GM23338 (cell line): Measurements from ENCODE around the gene TNS3. TPM values are rescaled to one million over a fixed set of nuclear protein-coding genes. Genes with fewer than 3 reads are reported as not detected.

Experiments used
- ATAC-seq: fragments of 200-7000 bp; cut with Tn5 transposase; 3 replicates; pipeline ENCODE4 v1.9.1; 2020
- DNase-seq: peaks from one replicate; pipeline ENCODE4 v3.0.0-alpha.2; 2015; ENCODE audit warnings: low spot score
- H2AFZ ChIP-seq: fragments of 200-600 bp; sonication (generic); 2 replicates; pipeline ENCODE4 v1.8.0; 2016; ENCODE audit warnings: antibody characterized with exemption, mild to moderate bottlenecking, moderate library complexity
- H3F3A ChIP-seq: fragments of 200-600 bp; sonication (generic); replicated peaks from 2 replicates; pipeline ENCODE4 v1.8.0; 2017; ENCODE audit warnings: antibody characterized with exemption, mixed run types, low read depth
- H3K27ac ChIP-seq: fragments of 200-600 bp; sonication (generic); 2 replicates; pipeline ENCODE4 v1.6.1; 2016; ENCODE audit warnings: low read depth
- H3K27me3 ChIP-seq: fragments of 200-600 bp; sonication (generic); 2 replicates; pipeline ENCODE4 v1.8.0; 2016; ENCODE audit warnings: mild to moderate bottlenecking, mixed run types, moderate library complexity; ENCODE audit not compliant: insufficient read depth
- H3K36me3 ChIP-seq: fragments of 200-600 bp; sonication (generic); 2 replicates; pipeline ENCODE4 v1.8.0; 2016; ENCODE audit warnings: mild to moderate bottlenecking; ENCODE audit not compliant: insufficient read depth
- H3K4me1 ChIP-seq: fragments of 200-600 bp; sonication (generic); 2 replicates; pipeline ENCODE4 v1.8.0; 2016; ENCODE audit warnings: mild to moderate bottlenecking, moderate library complexity; ENCODE audit not compliant: insufficient read depth
- H3K4me2 ChIP-seq: fragments of 200-600 bp; sonication (generic); 2 replicates; pipeline ENCODE4 v1.7.1; 2017; ENCODE audit warnings: mixed run types
- H3K4me3 ChIP-seq: fragments of 200-600 bp; sonication (generic); 2 replicates; pipeline ENCODE4 v1.6.1; 2016; ENCODE audit warnings: mixed run types
- H3K79me2 ChIP-seq: fragments of 200-600 bp; sonication (generic); replicated peaks from 2 replicates; pipeline ENCODE4 v1.8.0; 2017; ENCODE audit warnings: mild to moderate bottlenecking; ENCODE audit not compliant: insufficient read depth
- H3K9me2 ChIP-seq: fragments of 200-600 bp; sonication (generic); 2 replicates; pipeline ENCODE4 v1.8.0; 2017; ENCODE audit not compliant: insufficient read depth
- H4K20me1 ChIP-seq: fragments of 200-600 bp; sonication (generic); replicated peaks from 2 replicates; pipeline ENCODE4 v1.8.0; 2017; ENCODE audit warnings: mild to moderate bottlenecking; ENCODE audit not compliant: insufficient read depth
- H3K27ac Mint-ChIP-seq: 2 replicates; pipeline ENCODE4 v1.8.0; 2020; ENCODE audit warnings: inconsistent platforms, mild to moderate bottlenecking, moderate library complexity, mixed read lengths
- H3K27me3 Mint-ChIP-seq: 3 replicates; pipeline ENCODE4 v1.8.0; 2022; ENCODE audit warnings: low read depth, mild to moderate bottlenecking, moderate library complexity, mixed read lengths, inconsistent platforms; ENCODE audit not compliant: insufficient read depth, poor library complexity
- H3K36me3 Mint-ChIP-seq: 3 replicates; pipeline ENCODE4 v1.8.0; 2021; ENCODE audit warnings: low read depth, mild to moderate bottlenecking, inconsistent platforms, moderate library complexity, mixed read lengths
- H3K4me1 Mint-ChIP-seq: 3 replicates; pipeline ENCODE4 v1.8.0; 2020; ENCODE audit warnings: mild to moderate bottlenecking, inconsistent platforms, mixed read lengths
- H3K4me3 Mint-ChIP-seq: 3 replicates; pipeline ENCODE4 v1.8.0; 2021; ENCODE audit warnings: moderate library complexity, mild to moderate bottlenecking, inconsistent platforms, mixed read lengths
- H3K9me3 Mint-ChIP-seq: 3 replicates; pipeline ENCODE4 v1.8.0; 2020; ENCODE audit warnings: moderate library complexity, mild to moderate bottlenecking, inconsistent platforms, mixed read lengths
- CREB1 ChIP-seq: fragments of 250-450 bp; sonication (Bioruptor Pico); IDR thresholded peaks from 2 replicates; pipeline ENCODE4 v1.5.0; 2020; ENCODE audit warnings: low read depth, mild to moderate bottlenecking, moderate library complexity
- CTCF ChIP-seq, 2 experiments: fragments of 200-600 bp in 1 of 2; sonication (generic) in 1 of 2; conservative IDR thresholded peaks; 2 replicates each; pipeline versions ENCODE4 v1.5.1 to v1.6.1; 2016 to 2017; ENCODE audit warnings: antibody characterized with exemption in 2 of 2, low read depth in 2 of 2, mild to moderate bottlenecking in 2 of 2, moderate library complexity in 1 of 2
- ETS1 ChIP-seq: IDR thresholded peaks from 2 replicates; pipeline ENCODE4 v1.6.1; 2016; ENCODE audit warnings: antibody characterized with exemption
- EZH2 ChIP-seq: fragments of 200-600 bp; sonication (generic); IDR thresholded peaks from one replicate; pipeline ENCODE4 v1.8.0; 2017; ENCODE audit warnings: antibody characterized with exemption, mild to moderate bottlenecking, low read depth; ENCODE audit not compliant: unreplicated experiment
- NANOG ChIP-seq: IDR thresholded peaks from 2 replicates; pipeline ENCODE4 v1.6.1; 2016; ENCODE audit warnings: antibody characterized with exemption, borderline replicate concordance
- POLR2AphosphoS5 ChIP-seq: IDR thresholded peaks from 2 replicates; pipeline ENCODE4 v1.6.1; 2016; ENCODE audit warnings: antibody characterized with exemption, low read depth
- ZNF114 ChIP-seq: fragments of 250-450 bp; sonication (Bioruptor Pico); IDR thresholded peaks from 2 replicates; pipeline ENCODE4 v1.5.0; 2020; ENCODE audit warnings: mild to moderate bottlenecking, moderate library complexity
- ZNF331 ChIP-seq: fragments of 250-450 bp; sonication (Bioruptor Pico); IDR thresholded peaks from 2 replicates; pipeline ENCODE4 v1.5.0; 2020; ENCODE audit warnings: low read depth, mild to moderate bottlenecking, moderate library complexity
- ZNF462 ChIP-seq: fragments of 250-450 bp; sonication (Bioruptor Pico); IDR thresholded peaks from 2 replicates; pipeline ENCODE4 v1.5.0; 2020; ENCODE audit warnings: mild to moderate bottlenecking, moderate library complexity
- polyA plus RNA-seq: library from polyadenylated mRNA; unstranded; fragments of >200 nt; fragmentation: Nextera tagmentation; extraction: Ambion mirVana; gene quantifications from 2 replicates; pipeline ENCODE4 v1.2.1, GENCODE V29; 2016
- total RNA-seq: library from RNA; depleted of rRNA; stranded (reverse); fragments of >200 nt; shearing (Covaris generic); gene quantifications from 2 replicates; pipeline ENCODE4 v1.2.3, GENCODE V29; 2014

TNS3 gene
- total and polyA plus RNA-seq, 2 experiments from 2014 or later, result 6.2 to 28.7 TPM

GRCh38 chr7:47510786-47511185, 71.1 kb downstream of the TNS3 start:
- H4K20me1 ChIP-seq, result peaks cover 5% of the 10 kb centered on the region
- H3F3A ChIP-seq, result no peaks in the 10 kb centered on the region
- no peak overlapping the region for H3K4me2 ChIP-seq
- Mint-ChIP-seq H3K27ac (no peak overlapping the region), H3K9me3 (no peaks in the 10 kb centered on the region; the same call in 2 of the 3 replicates), H3K4me3 (no peak overlapping the region), H3K27me3 (no peaks in the 10 kb centered on the region), H3K4me1 (no peaks in the 10 kb centered on the region), H3K36me3 (peaks cover 10% of the 10 kb centered on the region; the same call in 1 of the 3 replicates)
- peaks cover 2% of the 10 kb centered on the region; the same call in 1 of the 2 replicates for H3K36me3 ChIP-seq
- no peak overlapping the region for H2AFZ ChIP-seq
- DNase-seq (no peak), ATAC-seq (no peak)
- no peak overlapping the region for H3K4me3 ChIP-seq
- H3K27me3 ChIP-seq, result no peaks in the 10 kb centered on the region
- peaks cover 10% of the 10 kb centered on the region for H3K9me2 ChIP-seq
- H3K4me1 ChIP-seq, result no peaks in the 10 kb centered on the region
- no peak for TF ChIP-seq ETS1
- no peak for TF ChIP-seq CREB1
- no peak for TF ChIP-seq POLR2AphosphoS5
- TF ChIP-seq ZNF114 (CRISPR knock-in tag), result no peak
- TF ChIP-seq CTCF (conservative IDR thresholded peaks at IDR 0.05; ENCODE audit: low read depth in 2 of 2), result no peak
- TF ChIP-seq EZH2, result no peak
- no peak for TF ChIP-seq ZNF462
- TF ChIP-seq NANOG, result no peak
- no peak for TF ChIP-seq ZNF331
- no peak overlapping the region for H3K27ac ChIP-seq
- peaks cover 13% of the 10 kb centered on the region for H3K79me2 ChIP-seq
